ENCODE results near the gene INPP5B.

DNA sequence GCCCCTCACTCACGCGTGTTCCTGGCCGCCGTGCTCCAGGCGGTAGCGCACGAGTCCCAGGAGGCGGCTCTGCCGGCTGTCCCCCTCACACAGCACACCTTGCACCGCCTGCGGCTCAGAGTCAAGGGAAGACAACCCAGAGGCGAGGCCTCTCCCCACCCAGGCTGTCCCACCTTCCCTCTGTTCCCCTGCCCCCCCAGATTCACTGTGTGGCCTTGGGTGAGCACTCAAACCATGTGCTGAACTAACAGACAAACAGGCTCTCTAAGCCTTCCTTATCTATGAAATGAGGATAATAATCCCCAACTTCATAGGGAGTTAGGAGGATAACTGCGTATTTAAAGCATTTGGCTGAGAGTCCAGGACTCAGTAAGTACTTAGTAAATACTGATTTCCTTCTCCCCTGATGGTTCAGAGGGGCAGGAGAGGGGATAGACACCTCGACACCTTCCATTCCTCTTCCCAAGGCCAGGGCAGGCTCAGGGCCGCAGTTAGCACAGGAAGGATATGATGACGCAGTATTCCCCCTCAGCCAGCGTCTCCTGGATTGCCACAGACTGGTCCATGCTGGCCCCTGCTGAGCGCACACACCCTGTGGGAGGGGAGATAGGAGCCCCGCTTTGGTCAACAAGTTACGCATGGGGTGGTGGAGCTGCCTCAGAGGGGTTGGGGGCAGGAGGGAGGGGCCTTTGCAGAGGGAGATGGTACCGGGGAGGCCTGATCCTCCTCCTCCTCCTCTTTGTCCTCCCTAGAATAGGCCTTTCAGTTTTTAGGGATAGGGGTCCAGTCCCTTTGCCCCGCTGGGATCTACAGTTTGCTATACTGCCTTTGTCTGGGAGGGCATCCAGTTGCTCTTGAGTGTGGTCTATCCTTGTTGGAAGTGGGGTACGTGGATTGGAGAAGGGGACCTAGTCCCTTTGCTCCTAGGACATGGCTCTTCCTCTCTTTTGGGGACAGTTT is 830 bp downstream of the INPP5B start:
- TF ChIP-seq SIN3A (IDR thresholded peaks at IDR 0.05; ENCODE audit: borderline replicate concordance, insufficient read depth, low read length) (no peak), TAF1 (IDR thresholded peaks at IDR 0.05; ENCODE audit: borderline replicate concordance, insufficient read depth, low read length) (no peak)
